ENCODE measurements around the gene PTX3. TPM values are rescaled to one million over a fixed set of nuclear protein-coding genes. Genes with fewer than 3 reads are reported as not detected.

Gene PTX3
- total RNA-seq, 1 experiment from 2014 or later, result 27.3 TPM

DNA sequence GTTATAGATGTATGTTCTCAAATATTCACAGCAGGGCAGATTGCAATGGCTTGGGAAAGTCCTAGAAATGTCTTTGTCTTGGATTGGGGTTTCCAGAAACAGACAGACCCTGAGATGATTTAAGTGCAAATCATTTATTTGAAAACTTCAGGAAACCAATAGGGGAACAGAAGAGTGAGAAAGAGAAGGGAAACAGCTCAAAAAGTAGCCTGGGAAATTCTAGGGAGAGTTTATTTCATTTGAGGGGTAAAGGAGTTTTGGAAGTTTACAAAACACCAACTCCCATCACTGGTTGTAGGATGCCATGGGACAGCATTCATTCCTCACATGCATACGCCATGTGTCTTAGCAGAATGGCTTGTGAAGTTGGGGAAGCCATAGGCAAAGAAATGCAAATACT lies 32.3 kb upstream of the PTX3 start:
- Histone ChIP-seq H3K27me3 (ENCODE audit: low read length) (no peaks in the 10 kb centered on the region), H3K9me3 (ENCODE audit: low read length) (no peaks in the 10 kb centered on the region), H3K4me2 (ENCODE audit: low read length) (no peak overlapping the region), H3F3A (ENCODE audit: low read length, unreplicated experiment) (no peaks in the 10 kb centered on the region), H3K36me3 (ENCODE audit: low read depth, low read length) (no peaks in the 10 kb centered on the region), H2AFZ (ENCODE audit: low read length) (no peak overlapping the region), H3K27ac (ENCODE audit: low read length) (no peak overlapping the region), H4K20me1 (ENCODE audit: low read length) (no peaks in the 10 kb centered on the region), H3K9me2 (replicated peaks; ENCODE audit: low read length) (no peaks in the 10 kb centered on the region), H3K4me1 (ENCODE audit: insufficient read depth, low read length) (peaks cover 17% of the 10 kb centered on the region; the same call in 1 of the 2 replicates), H3K9ac (ENCODE audit: low read length) (no peak overlapping the region), H3K4me3 (ENCODE audit: low read length) (no peak overlapping the region), H3K79me2 (ENCODE audit: low read length) (no peaks in the 10 kb centered on the region)
- intact Hi-C loops (cut with micrococcal nuclease), result no loop called here
- ATAC-seq, result no peak
- TF ChIP-seq EZH2phosphoT487 (IDR thresholded peaks at IDR 0.05; ENCODE audit: borderline replicate concordance, low read length), result no peak
- TF ChIP-seq, protein P1, sequence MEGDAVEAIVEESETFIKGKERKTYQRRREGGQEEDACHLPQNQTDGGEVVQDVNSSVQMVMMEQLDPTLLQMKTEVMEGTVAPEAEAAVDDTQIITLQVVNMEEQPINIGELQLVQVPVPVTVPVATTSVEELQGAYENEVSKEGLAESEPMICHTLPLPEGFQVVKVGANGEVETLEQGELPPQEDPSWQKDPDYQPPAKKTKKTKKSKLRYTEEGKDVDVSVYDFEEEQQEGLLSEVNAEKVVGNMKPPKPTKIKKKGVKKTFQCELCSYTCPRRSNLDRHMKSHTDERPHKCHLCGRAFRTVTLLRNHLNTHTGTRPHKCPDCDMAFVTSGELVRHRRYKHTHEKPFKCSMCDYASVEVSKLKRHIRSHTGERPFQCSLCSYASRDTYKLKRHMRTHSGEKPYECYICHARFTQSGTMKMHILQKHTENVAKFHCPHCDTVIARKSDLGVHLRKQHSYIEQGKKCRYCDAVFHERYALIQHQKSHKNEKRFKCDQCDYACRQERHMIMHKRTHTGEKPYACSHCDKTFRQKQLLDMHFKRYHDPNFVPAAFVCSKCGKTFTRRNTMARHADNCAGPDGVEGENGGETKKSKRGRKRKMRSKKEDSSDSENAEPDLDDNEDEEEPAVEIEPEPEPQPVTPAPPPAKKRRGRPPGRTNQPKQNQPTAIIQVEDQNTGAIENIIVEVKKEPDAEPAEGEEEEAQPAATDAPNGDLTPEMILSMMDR (conservative IDR thresholded peaks at IDR 0.05; ENCODE audit: low read depth, low read length), result no peak
- no peak for DNase-seq
- no TSS peak for BruUV-seq (replicated peaks)
- ChIA-PET POLR2A (ENCODE audit: unreplicated experiment) (no interaction called here), CTCF (no interaction called here)

DNA sequence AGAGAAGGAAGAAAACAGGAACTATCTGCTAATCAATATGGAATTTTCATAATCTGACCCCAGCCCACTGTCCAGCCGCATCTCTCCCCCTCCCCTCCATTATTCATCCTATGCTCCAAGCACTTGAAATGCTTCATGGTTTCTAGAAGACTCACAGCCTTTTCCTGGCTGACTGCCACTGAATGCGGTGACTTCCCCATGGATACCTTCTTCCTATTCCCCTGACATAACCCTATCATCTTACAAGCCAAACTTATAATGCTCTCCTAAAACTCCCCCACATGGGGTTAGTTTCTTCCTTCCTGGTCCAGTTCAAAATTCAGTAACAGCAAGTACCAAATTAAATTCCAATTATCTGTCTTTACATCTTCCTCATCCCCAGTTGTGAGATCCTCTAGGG lies 31.2 kb upstream of the PTX3 start:
- peak; percentile 71 for DNase-seq
- Histone ChIP-seq H4K20me1 (ENCODE audit: low read length) (no peaks in the 10 kb centered on the region), H3K27me3 (ENCODE audit: low read length) (no peaks in the 10 kb centered on the region), H2AFZ (ENCODE audit: low read length) (no peak overlapping the region), H3F3A (ENCODE audit: low read length, unreplicated experiment) (no peaks in the 10 kb centered on the region), H3K9me3 (ENCODE audit: low read length) (no peaks in the 10 kb centered on the region), H3K27ac (ENCODE audit: low read length) (no peak overlapping the region), H3K4me3 (ENCODE audit: low read length) (no peak overlapping the region), H3K4me2 (ENCODE audit: low read length) (no peak overlapping the region), H3K79me2 (ENCODE audit: low read length) (no peaks in the 10 kb centered on the region), H3K36me3 (ENCODE audit: low read depth, low read length) (no peaks in the 10 kb centered on the region), H3K4me1 (ENCODE audit: insufficient read depth, low read length) (peaks cover 17% of the 10 kb centered on the region; the same call in 1 of the 2 replicates), H3K9me2 (replicated peaks; ENCODE audit: low read length) (no peaks in the 10 kb centered on the region), H3K9ac (ENCODE audit: low read length) (no peak overlapping the region)
- ChIA-PET CTCF (no interaction called here), POLR2A (ENCODE audit: unreplicated experiment) (no interaction called here)
- intact Hi-C loops (cut with micrococcal nuclease), result no loop called here
- no TSS peak for BruUV-seq (replicated peaks)
- TF ChIP-seq, protein P1 (conservative IDR thresholded peaks at IDR 0.05; ENCODE audit: low read depth, low read length), result no peak
- TF ChIP-seq EZH2 (IDR thresholded peaks at IDR 0.05; ENCODE audit: low read length, unreplicated experiment), result no peak
- no peak for TF ChIP-seq EZH2phosphoT487 (IDR thresholded peaks at IDR 0.05; ENCODE audit: borderline replicate concordance, low read length)
- no peak for ATAC-seq

DNA sequence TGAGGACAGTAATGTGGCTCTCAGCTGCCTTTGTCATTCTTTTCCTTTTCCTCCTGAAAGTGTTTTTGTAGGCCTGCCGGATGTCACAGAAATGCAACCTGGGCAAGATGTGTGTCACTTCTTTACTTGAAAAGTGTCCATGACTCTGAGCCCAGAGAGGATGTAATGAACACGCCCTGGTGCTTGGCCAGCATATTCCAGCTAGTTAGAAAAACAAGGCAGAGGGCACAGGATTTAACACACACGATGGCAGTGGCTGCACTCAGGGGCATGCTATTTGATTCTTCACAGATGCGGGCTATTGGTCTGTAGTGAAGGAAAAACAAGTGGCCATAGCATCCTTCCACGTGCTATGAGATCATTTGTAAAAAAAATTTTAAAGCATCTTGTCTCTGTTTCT lies 30.3 kb upstream of the PTX3 start:
- H3K9me2 ChIP-seq (replicated peaks; ENCODE audit: low read length), result no peaks in the 10 kb centered on the region
- H3K9me3 ChIP-seq (ENCODE audit: low read length), result no peaks in the 10 kb centered on the region
- POLR2A ChIA-PET (ENCODE audit: unreplicated experiment), result no interaction called here
- no peaks in the 10 kb centered on the region for H3K36me3 ChIP-seq (ENCODE audit: low read depth, low read length)
- H3K4me1 ChIP-seq (ENCODE audit: insufficient read depth, low read length), result peaks cover 17% of the 10 kb centered on the region; the same call in 1 of the 2 replicates
- H4K20me1 ChIP-seq (ENCODE audit: low read length), result no peaks in the 10 kb centered on the region
- ATAC-seq (no peak), DNase-seq (no peak)
- intact Hi-C loops (cut with micrococcal nuclease), result no loop called here
- no peaks in the 10 kb centered on the region for H3K79me2 ChIP-seq (ENCODE audit: low read length)
- TF ChIP-seq EZH2 (IDR thresholded peaks at IDR 0.05; ENCODE audit: low read length, unreplicated experiment) (no peak), EZH2phosphoT487 (IDR thresholded peaks at IDR 0.05; ENCODE audit: borderline replicate concordance, low read length) (no peak)
- TF ChIP-seq, protein P1 (conservative IDR thresholded peaks at IDR 0.05; ENCODE audit: low read depth, low read length), result no peak
- CTCF ChIA-PET, result no interaction called here
- no peak overlapping the region for H3K9ac ChIP-seq (ENCODE audit: low read length)
- no peak overlapping the region for H3K4me2 ChIP-seq (ENCODE audit: low read length)
- no peaks in the 10 kb centered on the region for H3K27me3 ChIP-seq (ENCODE audit: low read length)
- no peaks in the 10 kb centered on the region for H3F3A ChIP-seq (ENCODE audit: low read length, unreplicated experiment)
- no peak overlapping the region for H3K4me3 ChIP-seq (ENCODE audit: low read length)
- no TSS peak for BruUV-seq (replicated peaks)
- H2AFZ ChIP-seq (ENCODE audit: low read length), result no peak overlapping the region
- H3K27ac ChIP-seq (ENCODE audit: low read length), result no peak overlapping the region
